Activated CD4-positive, alpha-beta T cell treated with anti-CD3 and anti-CD28 coated beads, Interleukin-2, amount 10 ng/mL, durations not matched to agents 7 days and 5 days (primary cell): ENCODE results near the gene ARMS2. TPM values are rescaled to one million over a fixed set of nuclear protein-coding genes. Genes with fewer than 3 reads are reported as not detected.

Source experiments
- CTCF ChIA-PET: fragments of 350-600 bp; sonication (Branson Sonifier 250); formaldehyde crosslinking; loops from one replicate; lab custom pipeline; 2021; ENCODE audit warnings: antibody characterized with exemption; lab: Charles Lee
- POLR2A ChIA-PET: fragments of 350-600 bp; sonication (Branson Sonifier 250); formaldehyde crosslinking; loops from one replicate; lab custom pipeline; 2021; ENCODE audit warnings: antibody characterized with exemption; lab: Charles Lee
- DNase-seq: peaks from one replicate; pipeline ENCODE4 v3.0.0-alpha.2; 2020
- H3K27ac Mint-ChIP-seq: one replicate; pipeline ENCODE4 v1.8.0; 2021; ENCODE audit warnings: mild to moderate bottlenecking, moderate library complexity, mixed read lengths
- H3K27me3 Mint-ChIP-seq: one replicate; pipeline ENCODE4 v1.8.0; 2021; ENCODE audit warnings: mixed read lengths
- H3K36me3 Mint-ChIP-seq: one replicate; pipeline ENCODE4 v1.8.0; 2021; ENCODE audit warnings: low read depth, mixed read lengths
- H3K4me1 Mint-ChIP-seq: one replicate; pipeline ENCODE4 v1.8.0; 2021; ENCODE audit warnings: mixed read lengths
- H3K4me3 Mint-ChIP-seq: one replicate; pipeline ENCODE4 v1.8.0; 2021; ENCODE audit warnings: mild to moderate bottlenecking, moderate library complexity, mixed read lengths
- H3K9me3 Mint-ChIP-seq: one replicate; pipeline ENCODE4 v1.8.0; 2021; ENCODE audit warnings: mixed read lengths
- total RNA-seq, 2 experiments: library from RNA; stranded (reverse); gene quantifications; one replicate each; pipeline ENCODE4 v1.2.3, GENCODE V29; 2021

ARMS2 gene
- total RNA-seq, 2 experiments from 2014 or later = not detected

GRCh38 chr10:122427280-122427679, 27.2 kb upstream of the ARMS2 start:
- no peaks in the 10 kb centered on the region for H3K9me3 Mint-ChIP-seq
- DNase-seq = no peak
- H3K27me3 Mint-ChIP-seq = no peaks in the 10 kb centered on the region
- ChIA-PET POLR2A (no interaction called here), CTCF (no interaction called here)
- H3K36me3 Mint-ChIP-seq = peaks cover 2% of the 10 kb centered on the region
- peaks cover 12% of the 10 kb centered on the region for H3K4me1 Mint-ChIP-seq
- no peak overlapping the region for H3K4me3 Mint-ChIP-seq
- H3K27ac Mint-ChIP-seq = no peak overlapping the region

GRCh38 chr10:122435212-122435827, 19.1 kb upstream of the ARMS2 start:
- Mint-ChIP-seq H3K4me1 (no peaks in the 10 kb centered on the region), H3K4me3 (no peak overlapping the region), H3K9me3 (no peaks in the 10 kb centered on the region), H3K36me3 (no peaks in the 10 kb centered on the region), H3K27ac (no peak overlapping the region), H3K27me3 (no peaks in the 10 kb centered on the region)
- CTCF ChIA-PET = interaction anchor here (0.5 to 2.1 kb wide), 8 partner anchors 28 to 1380 kb away, joined by 3 to 9 read pairs (median 3); no protein-coding TSS in a partner anchor
- peak; percentile 24 for DNase-seq
- POLR2A ChIA-PET = interaction anchor here (0.7 kb wide), 2 partner anchors 82 to 100 kb away, joined by 3 read pairs; no protein-coding TSS in a partner anchor

GRCh38 chr10:122441961-122442360, 12.5 kb upstream of the ARMS2 start:
- H3K27me3 Mint-ChIP-seq = peaks cover 4% of the 10 kb centered on the region
- CTCF ChIA-PET = interaction anchor here (0.6 to 0.7 kb wide), 2 partner anchors 37 to 40 kb away, joined by 3 read pairs; no protein-coding TSS in a partner anchor
- DNase-seq = no peak
- no peaks in the 10 kb centered on the region for H3K36me3 Mint-ChIP-seq
- no peak overlapping the region for H3K27ac Mint-ChIP-seq
- POLR2A ChIA-PET = no interaction called here
- H3K4me3 Mint-ChIP-seq = no peak overlapping the region
- no peaks in the 10 kb centered on the region for H3K9me3 Mint-ChIP-seq
- H3K4me1 Mint-ChIP-seq = no peaks in the 10 kb centered on the region

GRCh38 chr10:122445469-122445868, 9.0 kb upstream of the ARMS2 start:
- Mint-ChIP-seq H3K27ac (no peak overlapping the region), H3K4me1 (no peaks in the 10 kb centered on the region), H3K27me3 (peaks cover 11% of the 10 kb centered on the region), H3K9me3 (no peaks in the 10 kb centered on the region), H3K36me3 (no peaks in the 10 kb centered on the region), H3K4me3 (no peak overlapping the region)
- ChIA-PET POLR2A (no interaction called here), CTCF (no interaction called here)
- DNase-seq = no peak

- DNase-seq = no peak
- peaks cover 11% of the 10 kb centered on the region for H3K27me3 Mint-ChIP-seq
- H3K9me3 Mint-ChIP-seq = no peaks in the 10 kb centered on the region
- no peaks in the 10 kb centered on the region for H3K4me1 Mint-ChIP-seq
- no peak overlapping the region for H3K27ac Mint-ChIP-seq
- H3K36me3 Mint-ChIP-seq = no peaks in the 10 kb centered on the region
- POLR2A ChIA-PET = no interaction called here
- H3K4me3 Mint-ChIP-seq = no peak overlapping the region
- CTCF ChIA-PET = no interaction called here
Observed at GRCh38 chr10:122445904-122446303, 8.5 kb upstream of the ARMS2 start.

GRCh38 chr10:122446668-122447423, 7.6 kb upstream of the ARMS2 start:
- no peak for DNase-seq
- Mint-ChIP-seq H3K36me3 (no peaks in the 10 kb centered on the region), H3K27ac (no peak overlapping the region), H3K27me3 (peaks cover 11% of the 10 kb centered on the region), H3K9me3 (no peaks in the 10 kb centered on the region), H3K4me1 (no peaks in the 10 kb centered on the region), H3K4me3 (no peak overlapping the region)
- CTCF ChIA-PET = interaction anchor here (0.7 to 1.2 kb wide), 2 partner anchors 20 to 148 kb away, joined by 3 read pairs; no protein-coding TSS in a partner anchor
- POLR2A ChIA-PET = no interaction called here

GRCh38 chr10:122448600-122448999, 5.9 kb upstream of the ARMS2 start:
- no peaks in the 10 kb centered on the region for H3K4me1 Mint-ChIP-seq
- H3K9me3 Mint-ChIP-seq = no peaks in the 10 kb centered on the region
- CTCF ChIA-PET = no interaction called here

GRCh38 chr10:122449153-122449552, 5.3 kb upstream of the ARMS2 start:
- H3K27me3 Mint-ChIP-seq = peaks cover 11% of the 10 kb centered on the region
- H3K4me1 Mint-ChIP-seq = no peaks in the 10 kb centered on the region
- ChIA-PET POLR2A (no interaction called here), CTCF (interaction anchor here (1.1 kb wide), 1 partner anchor 150 kb away, joined by 4 read pairs; no protein-coding TSS in a partner anchor)
- H3K27ac Mint-ChIP-seq = no peak overlapping the region
- no peak overlapping the region for H3K4me3 Mint-ChIP-seq
- no peaks in the 10 kb centered on the region for H3K36me3 Mint-ChIP-seq
- no peaks in the 10 kb centered on the region for H3K9me3 Mint-ChIP-seq
- DNase-seq = no peak

More at GRCh38 chr10:122448600-122448999, 5.9 kb upstream of the ARMS2 start:
- DNase-seq = no peak
- POLR2A ChIA-PET = interaction anchor here (0.6 kb wide), 1 partner anchor 98 kb away, joined by 5 read pairs; no protein-coding TSS in a partner anchor
- peaks cover 11% of the 10 kb centered on the region for H3K27me3 Mint-ChIP-seq
- no peak overlapping the region for H3K4me3 Mint-ChIP-seq
- no peaks in the 10 kb centered on the region for H3K36me3 Mint-ChIP-seq
- H3K27ac Mint-ChIP-seq = no peak overlapping the region

GRCh38 chr10:122450353-122450990, 4.0 kb upstream of the ARMS2 start:
- Mint-ChIP-seq H3K27ac (no peak overlapping the region), H3K36me3 (no peaks in the 10 kb centered on the region), H3K27me3 (peaks cover 7% of the 10 kb centered on the region), H3K9me3 (no peaks in the 10 kb centered on the region), H3K4me1 (no peaks in the 10 kb centered on the region), H3K4me3 (no peak overlapping the region)
- DNase-seq = no peak
- ChIA-PET CTCF (interaction anchor here (0.7 to 1.1 kb wide), 2 partner anchors 12 to 152 kb away, joined by 4 to 5 read pairs; no protein-coding TSS in a partner anchor), POLR2A (no interaction called here)

- H3K4me3 Mint-ChIP-seq = no peak overlapping the region
- peaks cover 20% of the 10 kb centered on the region for H3K27me3 Mint-ChIP-seq
- no peak for DNase-seq
- POLR2A ChIA-PET = no interaction called here
- H3K27ac Mint-ChIP-seq = no peak overlapping the region
- no peaks in the 10 kb centered on the region for H3K9me3 Mint-ChIP-seq
- no peaks in the 10 kb centered on the region for H3K4me1 Mint-ChIP-seq
- CTCF ChIA-PET = interaction anchor here (0.7 kb wide), 1 partner anchor 19 kb away, joined by 6 read pairs; no protein-coding TSS in a partner anchor
- no peaks in the 10 kb centered on the region for H3K36me3 Mint-ChIP-seq
Observed at GRCh38 chr10:122454071-122454470, 382 bp upstream of the ARMS2 start.

- peaks cover 29% of the 10 kb centered on the region for H3K27me3 Mint-ChIP-seq
- ChIA-PET POLR2A (no interaction called here), CTCF (no interaction called here)
- no peaks in the 10 kb centered on the region for H3K9me3 Mint-ChIP-seq
- no peaks in the 10 kb centered on the region for H3K4me1 Mint-ChIP-seq
- no peak for DNase-seq
- no peak overlapping the region for H3K27ac Mint-ChIP-seq
- H3K36me3 Mint-ChIP-seq = no peaks in the 10 kb centered on the region
- no peak overlapping the region for H3K4me3 Mint-ChIP-seq
Observed at GRCh38 chr10:122455376-122456079, 1.1 kb downstream of the ARMS2 start.

GRCh38 chr10:122457934-122458333, 3.5 kb downstream of the ARMS2 start:
- no peak overlapping the region for H3K4me3 Mint-ChIP-seq
- ChIA-PET CTCF (interaction anchor here (1.0 to 1.2 kb wide), 2 partner anchors 15 to 107 kb away, joined by 3 read pairs; no protein-coding TSS in a partner anchor), POLR2A (no interaction called here)
- H3K27ac Mint-ChIP-seq = no peak overlapping the region
- peaks cover 40% of the 10 kb centered on the region for H3K27me3 Mint-ChIP-seq
- H3K36me3 Mint-ChIP-seq = no peaks in the 10 kb centered on the region
- H3K4me1 Mint-ChIP-seq = peaks cover 7% of the 10 kb centered on the region
- no peak for DNase-seq
- no peaks in the 10 kb centered on the region for H3K9me3 Mint-ChIP-seq
